Endothelial cell of umbilical vein (primary cell): ENCODE results near the gene SMIM20.

Experiments
- CTCF ChIP-seq, 2 donors: IDR thresholded peaks; 1 replicate in 1 of 2; 2 replicates in 1 of 2; pipeline ENCODE4 v1.5.1; 2011; ENCODE audit warnings: low read length in 2 of 2, mild to moderate bottlenecking in 2 of 2, moderate library complexity in 2 of 2, control low read depth in 1 of 2, inconsistent platforms in 1 of 2, low read depth in 1 of 2; ENCODE audit not compliant: insufficient read depth in 1 of 2; ENCODE audit errors: extremely low read depth in 1 of 2
- EZH2 ChIP-seq: IDR thresholded peaks from 2 replicates; pipeline ENCODE4 v1.6.1; 2012; ENCODE audit warnings: borderline replicate concordance, low read depth, mild to moderate bottlenecking, moderate library complexity, low read length, inconsistent platforms; ENCODE audit not compliant: severe bottlenecking
- FOS ChIP-seq: IDR thresholded peaks from 2 replicates; pipeline ENCODE4 v1.6.1; 2011; ENCODE audit warnings: mild to moderate bottlenecking, low read length, moderate library complexity, borderline replicate concordance; ENCODE audit not compliant: insufficient read depth
- GATA2 ChIP-seq: IDR thresholded peaks from 2 replicates; pipeline ENCODE4 v1.7.0; 2011; ENCODE audit warnings: low read depth, mild to moderate bottlenecking, moderate library complexity, mixed read lengths, low read length; ENCODE audit not compliant: insufficient read length, insufficient read depth
- JUN ChIP-seq: IDR thresholded peaks from 2 replicates; pipeline ENCODE4 v1.6.1; 2011; ENCODE audit warnings: borderline replicate concordance, low read depth; ENCODE audit not compliant: insufficient read length, insufficient read depth
- MAX ChIP-seq: IDR thresholded peaks from 2 replicates; pipeline ENCODE4 v1.6.1; 2011; ENCODE audit not compliant: insufficient read depth, insufficient read length
- MYC ChIP-seq: IDR thresholded peaks from one replicate; pipeline ENCODE4 v1.6.1; 2011; ENCODE audit warnings: mild to moderate bottlenecking, low read depth, low read length
- POLR2A ChIP-seq: IDR thresholded peaks from 2 replicates; pipeline ENCODE4 v1.6.1; 2012; ENCODE audit warnings: low read depth, mild to moderate bottlenecking, control low read depth, low read length
- POLR2AphosphoS5 ChIP-seq: IDR thresholded peaks from 2 replicates; pipeline ENCODE4 v1.6.1; 2012; ENCODE audit warnings: low read depth, mild to moderate bottlenecking, control low read depth, low read length, moderate library complexity; ENCODE audit not compliant: insufficient read depth

GRCh38 chr4:25926462-25926861 lies 12.4 kb downstream of the SMIM20 start:
- TF ChIP-seq FOS (no peak), POLR2A (no peak), MAX (no peak), MYC (no peak), JUN (no peak), EZH2 (no peak), CTCF (IDR thresholded peaks at IDR 0.05; ENCODE audit: extremely low read depth in 1 of 2, insufficient read depth in 1 of 2, low read depth in 1 of 2, low read length in 2 of 2) (no peak), POLR2AphosphoS5 (no peak), GATA2 (no peak)
